Spinal cord (tissue), 10 donors: ENCODE measurements around the gene ARAP1. TPM values are rescaled to one million over a fixed set of nuclear protein-coding genes. Genes with fewer than 3 reads are reported as not detected.

Source experiments
- DNase-seq, 6 donors: peaks; one replicate each; pipeline versions ENCODE4 v3.0.0 to v3.0.0-alpha.2; 2013 to 2015; ENCODE audit warnings: low spot score in 6 of 6, low read depth in 4 of 6
- H3K27ac ChIP-seq: one replicate; pipeline ENCODE4 v1.5.1; 2013; ENCODE audit warnings: low read depth, low read length, control low read depth
- H3K27me3 ChIP-seq: one replicate; pipeline ENCODE4 v1.6.1; 2013; ENCODE audit warnings: low read length; ENCODE audit not compliant: control insufficient read depth, insufficient read depth
- H3K36me3 ChIP-seq: one replicate; pipeline ENCODE4 v1.6.1; 2013; ENCODE audit warnings: low read length; ENCODE audit not compliant: control insufficient read depth, insufficient read depth
- H3K4me1 ChIP-seq: one replicate; pipeline ENCODE4 v1.6.1; 2013; ENCODE audit warnings: low read length; ENCODE audit not compliant: control insufficient read depth, insufficient read depth
- H3K4me3 ChIP-seq: one replicate; pipeline ENCODE4 v1.5.1; 2013; ENCODE audit warnings: low read depth, low read length, control low read depth
- H3K9me3 ChIP-seq: one replicate; pipeline ENCODE4 v1.6.1; 2013; ENCODE audit warnings: low read length; ENCODE audit not compliant: control insufficient read depth, insufficient read depth
- WGBS: methylation state at CpG from one replicate; pipeline ENCODE4 v1.1.5; 2013; ENCODE audit warnings: missing lambda C conversion rate; ENCODE audit not compliant: insufficient coverage; 5-methylcytosine and 5-hydroxymethylcytosine counted together
- polyA plus RNA-seq, 2 donors: library from polyadenylated mRNA; unstranded; fragments of 120-200 nt; gene quantifications; one replicate each; pipeline ENCODE4 v1.2.1, GENCODE V29; 2013; ENCODE audit not compliant: insufficient read length in 2 of 2
- total RNA-seq, 2 donors: library from RNA; depleted of rRNA in 1 of 2; stranded (reverse); fragments of 120-200 nt in 1 of 2; fragments of >200 nt in 1 of 2; gene quantifications; one replicate each; pipeline versions ENCODE4 v1.2.3 to v1.2.4, GENCODE V29; 2013 to 2014
- donor health status: healthy.

Gene ARAP1
- total and polyA plus RNA-seq, 4 donors: 44.8 to 79.2 (median 52.1) TPM

DNA sequence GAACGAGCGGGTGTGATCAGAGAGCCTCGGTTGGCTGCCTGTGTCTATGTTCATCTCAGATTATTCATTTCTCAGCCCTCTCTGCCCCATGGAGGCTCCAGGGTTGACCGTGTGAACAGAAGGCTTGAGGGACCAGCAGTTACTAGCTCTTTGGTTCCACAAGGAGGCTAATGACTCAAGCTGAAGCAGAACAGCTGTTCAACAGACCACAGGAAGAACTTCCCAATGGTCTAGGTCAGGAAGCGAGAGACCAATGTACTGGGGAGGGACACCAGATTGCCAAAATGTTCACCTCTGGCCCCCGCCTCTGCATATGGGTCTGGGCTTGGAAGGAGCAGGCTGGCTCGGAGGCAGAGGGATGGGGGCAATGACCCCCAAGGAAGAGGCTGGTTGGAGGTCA is 63.3 kb downstream of the ARAP1 start:
- DNase-seq: no peak
- no peaks in the 10 kb centered on the region for H3K27me3 ChIP-seq
- WGBS: 94% methylated on average over 5 of the region's 7 CpGs
- peaks cover 75% of the 10 kb centered on the region for H3K36me3 ChIP-seq
- H3K4me3 ChIP-seq: no peak overlapping the region
- peaks cover 8% of the 10 kb centered on the region for H3K4me1 ChIP-seq
- H3K27ac ChIP-seq: no peak overlapping the region
- H3K9me3 ChIP-seq: no peaks in the 10 kb centered on the region

DNA sequence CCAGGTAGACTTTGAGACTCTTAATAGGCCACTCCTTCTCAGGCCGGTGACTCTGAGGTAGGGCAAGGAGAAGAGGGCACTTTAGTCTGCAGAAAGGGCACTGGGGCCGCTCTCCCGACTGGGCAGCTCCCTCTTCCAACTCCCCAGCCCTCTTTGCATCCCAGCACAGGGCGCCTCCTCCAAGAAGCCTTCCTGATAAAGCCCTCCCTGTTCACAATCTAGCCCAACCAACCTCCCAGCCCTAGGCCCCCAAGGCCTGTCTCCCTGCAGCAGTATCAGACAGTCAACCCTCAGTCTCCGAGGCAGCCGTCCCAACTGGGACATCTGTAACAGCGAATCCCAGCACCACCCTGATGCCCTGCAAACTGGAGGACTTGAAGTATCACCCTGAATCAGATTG is 63.7 kb downstream of the ARAP1 start:
- WGBS: 84% methylated on average over 7 of the region's 7 CpGs
- peaks cover 75% of the 10 kb centered on the region for H3K36me3 ChIP-seq
- H3K27me3 ChIP-seq: no peaks in the 10 kb centered on the region

DNA sequence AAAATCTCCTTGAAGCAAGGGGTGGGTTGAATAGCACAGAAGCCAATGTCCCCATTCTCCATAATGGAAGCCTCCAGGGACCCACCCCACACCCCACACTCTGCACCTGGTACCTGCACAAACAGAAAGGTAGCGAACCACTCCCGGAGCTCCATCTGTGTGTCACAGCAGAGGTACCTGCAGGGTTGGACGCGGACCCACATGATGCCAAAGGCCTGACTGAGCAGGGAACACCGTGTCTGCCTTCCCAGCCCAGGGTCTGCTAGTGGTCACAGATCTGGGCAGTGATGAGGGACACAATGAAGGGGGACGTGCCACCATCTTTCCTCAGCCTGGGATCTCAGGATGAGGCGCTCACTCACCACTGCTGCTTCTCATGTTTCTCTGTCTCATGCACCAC is 64.9 kb downstream of the ARAP1 start:
- H3K27ac ChIP-seq: no peak overlapping the region
- no peaks in the 10 kb centered on the region for H3K27me3 ChIP-seq
- no peak overlapping the region for H3K4me3 ChIP-seq
- peaks cover 65% of the 10 kb centered on the region for H3K36me3 ChIP-seq
- no peak for DNase-seq
- H3K4me1 ChIP-seq: peaks cover 12% of the 10 kb centered on the region
- H3K9me3 ChIP-seq: no peaks in the 10 kb centered on the region
- whole genome bisulfite sequencing: 92% methylated on average over 6 of the region's 7 CpGs

More for the DNA sequence above, 63.7 kb downstream of the ARAP1 start:
- Histone ChIP-seq H3K27ac (no peak overlapping the region), H3K9me3 (no peaks in the 10 kb centered on the region), H3K4me1 (peaks cover 12% of the 10 kb centered on the region), H3K4me3 (no peak overlapping the region)
- no peak for DNase-seq

DNA sequence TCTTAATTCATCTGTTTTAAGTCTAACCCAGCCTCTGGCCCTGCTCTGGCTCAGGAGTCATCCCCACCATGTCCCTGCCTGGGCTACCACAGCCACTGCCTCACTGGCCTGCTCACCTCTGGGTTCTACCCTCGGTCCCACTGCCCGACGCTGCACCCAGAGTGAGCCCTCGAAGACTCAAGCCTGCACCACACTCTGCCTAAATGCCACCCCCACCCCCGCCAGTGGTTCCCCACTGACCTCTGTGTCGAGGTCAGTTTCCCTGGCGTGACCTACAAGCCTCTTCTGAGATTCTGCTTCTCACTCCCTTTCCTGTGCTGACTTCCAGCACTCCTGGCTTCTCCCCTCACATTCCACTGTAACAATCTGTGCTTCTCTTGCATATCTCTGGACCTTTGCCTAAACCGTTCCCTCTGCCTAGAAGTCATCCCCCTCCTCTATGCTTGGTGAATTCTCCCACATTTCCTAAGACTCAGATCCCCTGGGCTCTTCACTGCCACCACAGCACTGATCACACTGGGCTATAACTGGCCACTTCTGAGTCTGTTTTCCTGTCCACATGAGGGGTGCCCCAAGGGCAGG is 65.5 kb downstream of the ARAP1 start:
- 89% methylated on average over 8 of the region's 8 CpGs for WGBS
- H3K4me3 ChIP-seq: no peak overlapping the region
- peaks cover 59% of the 10 kb centered on the region for H3K36me3 ChIP-seq
- no peaks in the 10 kb centered on the region for H3K9me3 ChIP-seq
- peak in 1 of 6 donors; percentile 65 for DNase-seq
- H3K27ac ChIP-seq: no peak overlapping the region
- H3K4me1 ChIP-seq: peaks cover 12% of the 10 kb centered on the region
- no peaks in the 10 kb centered on the region for H3K27me3 ChIP-seq

DNA sequence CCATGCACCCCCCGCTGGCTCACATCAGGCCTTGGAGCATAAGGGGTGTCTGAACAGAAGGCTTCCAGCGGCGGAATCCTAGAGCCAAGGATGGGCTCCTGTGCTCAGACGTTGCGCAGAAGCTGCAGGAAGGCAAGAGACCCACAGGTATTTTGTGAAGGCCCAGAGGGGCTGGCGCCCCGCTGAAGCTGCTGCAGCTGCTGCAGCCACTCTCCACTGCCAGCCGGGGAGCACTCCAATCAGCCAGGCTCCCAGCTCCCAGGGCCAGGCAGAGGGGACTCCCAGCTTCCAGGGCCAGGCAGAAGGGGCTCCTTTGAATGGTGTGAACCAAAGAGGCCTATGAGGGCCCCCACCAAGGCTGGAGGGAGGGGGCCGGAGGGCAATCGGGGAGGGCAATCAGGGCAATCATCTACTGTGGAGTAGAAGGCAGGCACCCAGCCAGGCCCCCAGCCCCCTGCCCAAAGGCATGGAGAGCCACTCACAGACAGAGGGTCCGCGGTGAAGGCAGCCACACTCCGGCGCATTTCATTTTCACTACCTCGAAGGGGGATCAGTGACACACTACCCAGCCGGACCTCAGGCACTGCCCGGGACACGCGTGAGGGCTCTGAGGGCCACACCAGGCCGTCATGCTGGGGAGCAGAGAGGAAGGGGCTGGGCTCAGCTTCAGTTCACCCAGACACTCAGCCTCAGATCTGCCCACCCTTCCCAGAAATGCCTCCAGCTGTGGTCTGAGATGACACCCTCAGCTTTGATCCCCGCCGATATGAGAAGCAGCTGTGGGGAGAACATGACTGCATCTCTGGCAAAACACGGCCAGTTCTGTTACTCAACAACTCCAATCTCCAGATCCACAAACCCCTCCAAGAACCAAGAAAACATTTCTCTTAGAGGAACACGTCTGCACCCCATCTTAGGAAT is 66.4 kb downstream of the ARAP1 start:
- DNase-seq: no peak
- Histone ChIP-seq H3K27ac (no peak overlapping the region), H3K27me3 (no peaks in the 10 kb centered on the region), H3K9me3 (no peaks in the 10 kb centered on the region), H3K4me3 (no peak overlapping the region), H3K36me3 (peaks cover 57% of the 10 kb centered on the region), H3K4me1 (peaks cover 20% of the 10 kb centered on the region)
- 82% methylated on average over 22 of the region's 24 CpGs for WGBS

DNA sequence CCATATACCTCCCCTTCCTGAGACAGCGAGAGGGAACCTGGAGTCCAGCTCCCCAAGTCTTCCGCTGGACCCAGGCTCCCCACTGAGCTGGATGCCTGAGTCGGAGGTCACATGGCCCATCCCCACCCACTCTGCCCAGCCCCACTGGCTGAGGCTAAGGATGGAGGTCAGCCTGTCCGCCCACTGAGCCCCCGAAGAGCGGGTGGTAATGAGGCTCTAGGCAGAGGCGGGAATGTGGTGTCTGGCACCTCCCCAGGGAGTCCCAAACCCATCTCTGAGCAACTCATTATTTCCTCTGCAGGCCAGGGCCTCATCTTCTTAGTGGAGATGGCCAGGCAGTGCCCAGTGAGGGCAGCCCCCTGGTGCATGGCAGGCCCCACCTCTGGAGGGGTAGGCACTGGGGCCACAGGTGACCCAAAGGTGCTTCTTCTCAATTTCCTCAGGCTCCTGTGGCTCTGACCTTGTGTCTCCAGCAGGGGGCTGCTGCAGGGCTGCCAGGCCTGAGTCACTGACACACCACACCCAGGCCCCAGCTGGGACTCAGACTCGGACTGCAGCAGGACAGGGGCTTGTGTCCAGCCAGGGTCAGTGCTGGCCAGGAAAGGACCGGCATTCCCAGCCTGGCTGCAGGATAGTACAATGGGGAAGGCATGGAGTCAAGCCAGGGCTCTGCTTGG is 67.8 kb downstream of the ARAP1 start:
- no peak overlapping the region for H3K4me3 ChIP-seq
- peaks cover 53% of the 10 kb centered on the region for H3K36me3 ChIP-seq
- DNase-seq: no peak
- peaks cover 23% of the 10 kb centered on the region for H3K4me1 ChIP-seq
- H3K9me3 ChIP-seq: no peaks in the 10 kb centered on the region
- H3K27me3 ChIP-seq: peaks cover 4% of the 10 kb centered on the region
- H3K27ac ChIP-seq: no peak overlapping the region
- 63% methylated on average over 3 of the region's 9 CpGs for WGBS

DNA sequence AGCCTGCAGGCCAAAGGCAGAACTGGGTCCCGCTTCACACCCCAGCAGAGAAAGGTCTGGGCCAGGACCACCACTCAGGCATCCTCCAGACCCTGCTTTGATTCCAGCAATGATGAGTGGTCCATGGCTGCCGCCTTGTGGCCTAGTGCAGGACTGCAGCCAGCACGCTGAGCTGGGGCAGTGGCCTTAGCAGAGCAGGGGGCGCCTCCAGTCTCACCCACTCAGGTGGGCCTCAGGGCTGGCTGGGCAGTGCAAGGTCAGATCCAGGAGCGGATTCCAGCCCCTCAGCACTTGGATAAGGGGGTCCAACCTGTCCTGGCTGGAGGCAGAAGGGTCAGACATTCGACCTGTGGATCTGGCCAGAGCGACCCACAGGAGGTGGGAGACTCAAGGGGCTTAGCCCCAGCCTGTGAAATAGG is 68.4 kb downstream of the ARAP1 start:
- Histone ChIP-seq H3K9me3 (no peaks in the 10 kb centered on the region), H3K27ac (no peak overlapping the region), H3K4me1 (peaks cover 23% of the 10 kb centered on the region), H3K36me3 (peaks cover 47% of the 10 kb centered on the region), H3K4me3 (no peak overlapping the region), H3K27me3 (peaks cover 10% of the 10 kb centered on the region)
- 44% methylated on average over 7 of the region's 7 CpGs for WGBS
- peak in 5 of 6 donors; percentile 31 to 88 (median 47) for DNase-seq

DNA sequence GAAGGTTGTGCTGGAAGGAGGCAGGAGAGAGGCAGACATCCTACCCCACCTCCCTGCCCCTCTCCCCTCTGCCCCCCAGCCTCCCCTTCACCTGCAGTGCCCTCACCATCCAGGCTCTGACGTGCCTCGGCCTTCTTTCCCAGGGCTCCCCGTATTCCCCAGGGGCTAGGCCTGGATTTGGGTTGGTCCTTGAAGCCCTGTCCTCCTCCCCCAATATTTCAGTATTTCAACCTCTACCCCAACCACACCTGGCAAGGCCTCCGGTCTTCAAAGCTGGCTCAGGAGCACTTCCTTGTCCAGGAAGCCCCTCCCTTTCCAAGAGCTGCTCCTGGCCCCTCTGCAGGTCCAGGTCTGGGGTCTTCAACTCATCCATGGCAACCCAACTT is 69.4 kb downstream of the ARAP1 start:
- H3K4me1 ChIP-seq: peaks cover 23% of the 10 kb centered on the region
- peaks cover 20% of the 10 kb centered on the region for H3K27me3 ChIP-seq
- no peak for DNase-seq

DNA sequence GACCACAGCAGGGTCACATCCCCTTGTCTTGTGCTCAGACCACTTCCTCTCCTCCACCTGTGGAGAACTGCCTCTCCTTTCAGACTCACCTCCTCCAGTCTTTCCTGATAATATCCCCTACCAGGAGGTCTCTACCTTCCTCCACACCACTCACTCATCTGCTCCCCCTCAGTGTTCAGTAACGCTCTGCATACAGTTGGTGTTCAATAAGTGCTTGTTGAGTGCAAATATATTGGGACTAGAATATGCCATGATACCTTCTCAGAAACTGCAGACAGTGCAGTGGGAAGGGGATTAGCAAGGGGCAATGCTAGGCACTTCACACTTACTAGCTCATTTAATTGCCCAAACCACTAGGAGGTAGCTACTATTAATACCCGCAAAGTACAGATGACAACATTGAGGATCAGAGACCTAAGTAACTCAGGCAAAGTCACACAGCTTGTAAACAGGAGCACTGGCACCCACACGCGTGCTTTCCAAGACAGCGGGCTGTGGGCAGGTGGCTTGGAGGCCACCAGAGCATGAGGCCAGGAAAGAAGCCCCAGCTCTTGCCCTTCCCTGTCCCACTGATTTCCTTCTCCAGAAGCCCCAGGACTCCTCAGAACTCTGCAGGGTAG is 69.9 kb downstream of the ARAP1 start:
- Histone ChIP-seq H3K9me3 (no peaks in the 10 kb centered on the region), H3K27me3 (peaks cover 25% of the 10 kb centered on the region), H3K27ac (no peak overlapping the region), H3K36me3 (peaks cover 33% of the 10 kb centered on the region), H3K4me1 (peaks cover 24% of the 10 kb centered on the region), H3K4me3 (no peak overlapping the region)
- 95% methylated on average over 3 of the region's 5 CpGs for WGBS
- DNase-seq: no peak

More for the DNA sequence above, 69.4 kb downstream of the ARAP1 start:
- no peak overlapping the region for H3K4me3 ChIP-seq
- peaks cover 38% of the 10 kb centered on the region for H3K36me3 ChIP-seq
- H3K27ac ChIP-seq: no peak overlapping the region
- no peaks in the 10 kb centered on the region for H3K9me3 ChIP-seq
- 89% methylated on average over 4 of the region's 4 CpGs for WGBS
